NT2/D1 (cell line): ENCODE measurements around the gene SGK2.

Experiments
- DNase-seq: peaks from one replicate; pipeline ENCODE4 v3.0.0-alpha.2; 2011; ENCODE audit warnings: low read depth, low spot score
- H3K27me3 ChIP-seq: 2 replicates; pipeline ENCODE4 v1.6.0; 2011; ENCODE audit warnings: mild to moderate bottlenecking; ENCODE audit not compliant: insufficient read length, insufficient read depth
- H3K36me3 ChIP-seq: 2 replicates; pipeline ENCODE4 v1.6.1; 2011; ENCODE audit warnings: mild to moderate bottlenecking, low read length, mixed read lengths; ENCODE audit not compliant: insufficient read depth, insufficient read length
- H3K4me1 ChIP-seq: 2 replicates; pipeline ENCODE4 v1.5.1; 2011; ENCODE audit not compliant: insufficient read depth, insufficient read length
- H3K4me3 ChIP-seq: 2 replicates; pipeline ENCODE4 v1.5.1; 2011; ENCODE audit warnings: low read depth; ENCODE audit not compliant: insufficient read length
- H3K9ac ChIP-seq: 2 replicates; pipeline ENCODE4 v1.6.0; 2011; ENCODE audit warnings: low read depth; ENCODE audit not compliant: insufficient read length
- H3K9me3 ChIP-seq: 2 replicates; pipeline ENCODE4 v1.5.1; 2011; ENCODE audit warnings: mild to moderate bottlenecking, low read length; ENCODE audit not compliant: insufficient read depth
- SUZ12 ChIP-seq: IDR thresholded peaks from 2 replicates; pipeline ENCODE4 v1.6.1; 2011; ENCODE audit not compliant: insufficient read length, insufficient read depth; ENCODE audit errors: extremely low read depth
- YY1 ChIP-seq: IDR thresholded peaks from 2 replicates; pipeline ENCODE4 v1.6.1; 2011; ENCODE audit not compliant: insufficient read length, insufficient read depth
- ZNF274 ChIP-seq: IDR thresholded peaks from 2 replicates; pipeline ENCODE4 v1.6.1; 2011; ENCODE audit warnings: mild to moderate bottlenecking, low read depth, low read length

The SGK2 gene

DNA sequence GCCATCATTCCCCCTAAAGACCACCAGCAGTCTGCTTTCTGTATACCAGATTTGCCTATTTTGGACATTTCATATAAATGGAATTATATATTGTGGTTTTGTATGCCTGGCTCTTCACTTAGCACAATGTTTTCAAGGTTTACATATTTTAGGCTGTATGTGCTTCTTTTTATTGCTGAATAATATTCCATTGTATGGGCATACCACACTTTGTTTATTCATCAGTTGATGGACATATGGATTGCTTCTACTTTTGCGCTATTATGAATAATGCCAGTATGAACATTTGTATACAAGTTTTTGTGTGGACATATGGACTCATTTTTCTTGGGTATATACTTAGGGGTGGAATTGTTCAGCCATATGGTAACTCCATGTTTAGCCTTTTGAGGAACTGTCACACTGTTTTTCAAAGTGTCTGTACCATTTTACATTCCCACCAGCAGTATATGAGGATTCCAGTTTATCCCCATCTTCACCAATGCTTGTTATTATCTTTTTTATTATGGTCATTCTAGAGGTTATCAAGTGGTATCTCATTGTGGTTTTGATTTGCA lies 38.7 kb upstream of the SGK2 start:
- no peaks in the 10 kb centered on the region for H3K9me3 ChIP-seq

DNA sequence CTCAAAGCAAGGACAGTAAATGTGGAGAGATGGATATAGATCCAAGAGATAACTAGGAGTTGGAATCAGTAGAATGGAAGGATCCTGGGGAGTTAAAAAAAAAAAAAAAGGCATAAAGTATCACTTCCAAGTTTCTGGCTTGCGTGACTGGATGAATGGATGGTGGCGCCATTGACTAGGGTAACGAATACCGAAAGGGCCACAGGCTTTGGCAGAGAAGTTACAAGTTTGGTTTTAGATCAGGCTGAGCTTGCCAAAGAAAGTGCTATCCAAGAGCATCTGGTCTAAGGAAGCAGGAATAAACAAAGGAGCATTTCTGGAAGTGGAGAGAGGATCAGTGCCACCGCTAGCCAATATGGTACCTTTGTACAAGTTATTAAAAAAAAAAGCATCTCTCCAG lies 33.8 kb upstream of the SGK2 start:
- Histone ChIP-seq H3K27me3 (no peaks in the 10 kb centered on the region), H3K4me3 (no peak overlapping the region), H3K9me3 (no peaks in the 10 kb centered on the region), H3K9ac (no peak overlapping the region), H3K4me1 (no peaks in the 10 kb centered on the region), H3K36me3 (peaks cover 23% of the 10 kb centered on the region)
- no peak for TF ChIP-seq SUZ12
- TF ChIP-seq YY1: no peak
- TF ChIP-seq ZNF274: no peak
- DNase-seq: no peak

More for the DNA sequence above, 38.7 kb upstream of the SGK2 start:
- DNase-seq: no peak
- TF ChIP-seq SUZ12: no peak
- no peak for TF ChIP-seq YY1
- no peak for TF ChIP-seq ZNF274
- Histone ChIP-seq H3K4me1 (no peaks in the 10 kb centered on the region), H3K27me3 (no peaks in the 10 kb centered on the region), H3K4me3 (no peak overlapping the region), H3K36me3 (peaks cover 31% of the 10 kb centered on the region), H3K9ac (no peak overlapping the region)

DNA sequence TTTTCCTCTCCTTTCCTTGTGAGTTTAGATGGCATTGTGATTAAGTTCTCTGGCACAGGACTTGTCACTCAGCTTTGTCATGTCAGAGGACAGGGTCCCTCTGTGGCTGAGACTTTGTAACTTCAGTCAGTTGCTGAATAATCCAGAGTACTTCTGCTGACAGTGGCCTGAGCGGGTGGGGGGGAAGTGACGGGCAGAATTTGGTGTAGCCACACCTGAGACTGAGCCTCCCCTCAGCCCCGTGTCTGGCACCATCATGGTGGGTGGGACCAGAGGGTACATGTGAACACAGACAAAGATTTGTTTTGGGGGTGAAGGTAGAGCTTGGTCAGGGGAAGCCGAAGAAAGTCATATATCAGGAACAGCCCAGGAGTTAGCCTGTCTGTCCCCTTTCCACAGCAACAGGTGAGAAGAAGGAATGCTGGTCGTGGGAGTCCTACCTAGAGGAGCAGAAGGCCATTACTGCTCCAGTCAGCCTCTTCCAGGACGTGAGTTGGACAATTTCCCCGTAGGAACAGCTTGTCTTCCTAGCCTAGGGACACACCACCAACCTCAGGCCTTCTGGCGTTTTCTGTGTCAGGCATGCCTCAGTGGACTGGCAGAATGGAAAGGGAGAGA lies 30.5 kb upstream of the SGK2 start:
- TF ChIP-seq ZNF274 (no peak), SUZ12 (no peak), YY1 (no peak)
- Histone ChIP-seq H3K36me3 (peaks cover 29% of the 10 kb centered on the region), H3K27me3 (no peaks in the 10 kb centered on the region), H3K9ac (no peak overlapping the region), H3K4me3 (no peak overlapping the region), H3K4me1 (peaks cover 3% of the 10 kb centered on the region), H3K9me3 (no peaks in the 10 kb centered on the region)
- no peak for DNase-seq

DNA sequence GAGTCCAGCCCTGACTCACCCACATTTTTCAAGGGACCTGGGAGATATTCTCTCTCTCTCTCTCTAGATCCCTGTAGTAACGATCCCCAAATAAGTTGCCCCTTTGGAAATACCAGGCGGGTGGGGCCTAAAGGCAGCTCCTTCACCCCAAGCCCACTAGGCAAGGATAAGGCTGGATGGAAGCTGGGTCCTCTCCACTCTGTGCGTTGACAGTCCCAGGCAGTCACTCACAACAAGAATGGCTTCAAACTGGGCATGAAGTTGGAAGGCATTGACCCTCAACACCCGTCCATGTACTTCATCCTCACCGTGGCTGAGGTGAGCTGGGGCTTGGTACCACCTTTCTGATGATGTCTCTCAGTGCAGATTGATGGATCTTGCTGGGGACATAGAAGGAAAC lies 29.8 kb upstream of the SGK2 start:
- H3K9ac ChIP-seq: no peak overlapping the region
- no peak overlapping the region for H3K4me3 ChIP-seq
- DNase-seq: no peak
- H3K27me3 ChIP-seq: no peaks in the 10 kb centered on the region
- no peak for TF ChIP-seq SUZ12
- no peak for TF ChIP-seq ZNF274
- no peak for TF ChIP-seq YY1
- no peaks in the 10 kb centered on the region for H3K9me3 ChIP-seq
- peaks cover 35% of the 10 kb centered on the region for H3K36me3 ChIP-seq
- H3K4me1 ChIP-seq: peaks cover 3% of the 10 kb centered on the region

DNA sequence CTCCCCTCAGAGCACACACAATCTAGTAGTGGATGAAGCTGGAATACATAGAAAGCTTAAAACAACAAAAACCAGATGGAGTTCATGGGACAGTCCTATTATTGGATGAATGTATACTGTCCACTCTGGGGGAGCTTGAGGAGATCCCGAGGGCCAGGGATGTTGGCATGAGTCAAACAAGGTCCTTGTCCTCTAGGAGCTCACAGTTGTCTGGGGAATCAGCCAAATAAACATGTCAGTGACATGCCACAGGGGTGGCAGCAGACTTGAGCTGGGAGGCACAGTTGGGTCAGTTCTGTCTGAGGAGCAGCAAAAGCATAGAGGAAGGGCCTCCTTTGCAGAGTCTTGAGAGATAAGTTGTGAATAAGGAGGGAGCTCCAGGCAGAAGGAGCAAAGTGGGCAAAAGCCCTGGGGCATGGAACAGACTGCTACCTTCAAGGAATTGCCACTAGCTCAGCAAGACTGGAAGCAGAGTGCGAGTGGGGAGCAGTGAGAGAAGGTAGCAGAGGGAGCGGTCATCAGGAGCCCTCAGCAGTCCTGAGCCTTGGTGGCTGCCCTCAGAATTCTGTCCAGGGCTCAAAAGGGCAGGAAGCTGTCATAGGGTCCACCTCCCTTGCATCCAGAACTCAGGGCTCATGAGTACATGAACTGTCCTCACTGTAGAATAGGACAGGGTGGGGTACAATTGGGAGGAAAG lies 29.2 kb upstream of the SGK2 start:
- Histone ChIP-seq H3K9ac (no peak overlapping the region), H3K4me3 (no peak overlapping the region), H3K9me3 (no peaks in the 10 kb centered on the region), H3K27me3 (no peaks in the 10 kb centered on the region), H3K4me1 (peaks cover 3% of the 10 kb centered on the region), H3K36me3 (peaks cover 40% of the 10 kb centered on the region)
- TF ChIP-seq YY1: no peak
- TF ChIP-seq ZNF274: no peak
- no peak for TF ChIP-seq SUZ12
- DNase-seq: no peak

DNA sequence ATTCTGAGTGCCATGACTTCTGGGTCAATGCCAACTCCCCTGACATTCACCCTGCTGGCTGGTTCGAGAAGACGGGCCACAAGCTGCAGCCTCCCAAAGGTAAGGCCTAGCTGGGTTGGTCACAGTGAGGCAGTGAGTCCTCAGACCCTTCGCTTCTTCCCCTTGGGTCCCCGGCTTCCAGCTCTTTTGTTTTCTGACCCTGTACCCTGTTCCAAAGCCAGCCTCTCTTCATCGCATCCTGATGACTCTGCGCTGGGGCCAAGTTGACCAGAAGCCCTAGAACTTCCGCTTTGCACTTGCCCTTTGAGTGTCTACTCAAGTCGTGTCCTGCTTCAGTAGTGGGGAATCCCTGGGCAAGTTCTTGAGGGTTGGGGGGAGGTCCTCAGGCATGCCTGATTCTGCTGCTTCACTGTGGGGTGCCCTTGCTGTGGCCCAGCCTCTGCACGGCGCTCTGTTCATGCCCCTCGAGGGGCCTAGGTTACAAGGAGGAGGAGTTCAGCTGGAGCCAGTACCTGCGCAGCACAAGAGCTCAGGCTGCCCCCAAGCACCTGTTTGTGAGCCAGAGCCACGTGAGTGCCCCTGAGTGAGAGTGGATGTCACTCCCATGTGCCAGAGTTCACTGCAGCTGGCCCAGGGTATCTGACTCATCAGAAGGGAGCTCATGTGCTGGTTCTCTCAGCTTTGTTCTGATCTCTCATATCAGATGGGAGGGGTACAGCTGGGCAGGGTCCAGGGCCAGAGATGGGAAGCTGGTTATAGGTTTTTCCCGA lies 28.3 kb upstream of the SGK2 start:
- Histone ChIP-seq H3K9me3 (no peaks in the 10 kb centered on the region), H3K27me3 (no peaks in the 10 kb centered on the region), H3K9ac (no peak overlapping the region), H3K36me3 (peaks cover 49% of the 10 kb centered on the region), H3K4me1 (peaks cover 3% of the 10 kb centered on the region), H3K4me3 (no peak overlapping the region)
- no peak for DNase-seq
- TF ChIP-seq SUZ12 (no peak), YY1 (no peak), ZNF274 (no peak)

DNA sequence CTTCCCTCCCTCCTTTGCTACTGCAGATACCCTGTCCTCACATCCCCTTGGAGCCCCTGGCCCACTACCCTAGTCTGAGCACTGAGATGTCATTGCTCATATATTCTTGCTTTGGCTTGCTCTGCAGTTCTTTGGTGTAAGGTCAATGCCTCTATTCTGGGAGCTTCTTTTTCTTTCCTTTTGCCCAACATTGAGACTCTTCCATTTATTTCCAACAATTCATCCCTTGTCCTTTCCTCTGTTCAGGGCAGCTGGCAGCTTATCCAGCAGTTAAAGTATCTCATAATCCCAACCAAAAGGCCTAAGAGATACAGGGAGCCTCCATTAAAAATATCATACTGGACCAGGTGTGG lies 27.8 kb upstream of the SGK2 start:
- Histone ChIP-seq H3K27me3 (no peaks in the 10 kb centered on the region), H3K9me3 (no peaks in the 10 kb centered on the region), H3K9ac (no peak overlapping the region), H3K36me3 (peaks cover 54% of the 10 kb centered on the region), H3K4me3 (no peak overlapping the region), H3K4me1 (peaks cover 3% of the 10 kb centered on the region)
- DNase-seq: no peak
- TF ChIP-seq YY1 (no peak), ZNF274 (no peak), SUZ12 (no peak)
